Upper lobe of right lung (tissue), 1 donor: ENCODE data around the gene PUS3. TPM values are rescaled to one million over a fixed set of nuclear protein-coding genes. Genes with fewer than 3 reads are reported as not detected.
A peak's percentile ranks its signal among the peaks of the same experiment; 100 is the strongest.

Source experiments
- ATAC-seq: fragments of 200-7000 bp; cut with Tn5 transposase; one replicate; pipeline ENCODE4 v1.9.1; 2020; ENCODE audit warnings: mild to moderate bottlenecking, moderate library complexity
- DNase-seq: peaks from one replicate; pipeline ENCODE4 v3.0.0-alpha.2; 2020
- H3K27ac ChIP-seq: fragments of 200-600 bp; one replicate; pipeline ENCODE4 v1.8.0; 2022
- H3K27me3 ChIP-seq: fragments of 200-600 bp; one replicate; pipeline ENCODE4 v1.8.0; 2022; ENCODE audit warnings: mild to moderate bottlenecking
- H3K36me3 ChIP-seq: fragments of 200-600 bp; one replicate; pipeline ENCODE4 v1.8.0; 2022
- H3K4me1 ChIP-seq: fragments of 200-600 bp; one replicate; pipeline ENCODE4 v1.8.0; 2022
- H3K4me3 ChIP-seq: fragments of 200-600 bp; one replicate; pipeline ENCODE4 v1.8.0; 2022; ENCODE audit warnings: mild to moderate bottlenecking
- H3K9me3 ChIP-seq: fragments of 200-600 bp; one replicate; pipeline ENCODE4 v1.8.0; 2022
- CTCF ChIP-seq: fragments of 200-600 bp; IDR thresholded peaks from one replicate; pipeline ENCODE4 v1.8.0; 2022; ENCODE audit warnings: antibody characterized with exemption
- intact Hi-C: fragments of 100-400 bp; cut with DNase I; formaldehyde crosslinking; loops from one replicate; pipeline ENCODE4 v1.11.0; 2022
- long read RNA-seq: library from polyadenylated mRNA; unstranded; transcript quantifications from one replicate; pipeline ENCODE4 v2.0.0, GENCODE V29; 2021
- total RNA-seq: library from RNA; stranded (reverse); fragmentation: NEBNext Ultra II Directional; extraction: Animal tissue kit (Norgen Biotek cat#: 25700); gene quantifications from one replicate; pipeline ENCODE4 v1.2.1, GENCODE V29; 2021
- donor health status: DM: no; HTN: yes; CAD: no; lungs with severe emphysema.

PUS3 gene
- total RNA-seq: 11.1 TPM
- long read RNA-seq, partial matches to known transcripts: 2 of 9 reads
- long read RNA-seq, other reads (novel, unspliced or antisense): 4 of 9 reads

- TF ChIP-seq CTCF: no peak
- peak within 1 kb of the TSS; percentile 74 for H3K4me3 ChIP-seq
- peaks cover 22% of the 10 kb centered on the region for H3K4me1 ChIP-seq
- H3K36me3 ChIP-seq: peaks cover 23% of the 10 kb centered on the region
- H3K9me3 ChIP-seq: no peaks in the 10 kb centered on the region
- intact Hi-C loops: no loop called here
- peaks cover 30% of the 10 kb centered on the region for H3K27me3 ChIP-seq
- H3K27ac ChIP-seq: peak within 1 kb of the TSS; percentile 74
- DNase-seq (peak; percentile 96), ATAC-seq (peak; percentile 97)
Observed at GRCh38 chr11:125902927-125903710, at the start of gene PUS3. PUS3 (minus strand) TSS chr11:125903206; CDS start chr11:125896284, 6,922 bp downstream.

- no peaks in the 10 kb centered on the region for H3K27me3 ChIP-seq
- H3K4me1 ChIP-seq: peaks cover 9% of the 10 kb centered on the region
- ATAC-seq (no peak), DNase-seq (no peak)
- no peaks in the 10 kb centered on the region for H3K36me3 ChIP-seq
- H3K27ac ChIP-seq: no peak overlapping the region
- intact Hi-C loops: no loop called here
- no peaks in the 10 kb centered on the region for H3K9me3 ChIP-seq
- TF ChIP-seq CTCF: no peak
- no peak overlapping the region for H3K4me3 ChIP-seq
Observed at GRCh38 chr11:125952559-125952958, 49.6 kb upstream of the PUS3 start.

- intact Hi-C loops: no loop called here
- no peak overlapping the region for H3K4me3 ChIP-seq
- ATAC-seq: no peak
- TF ChIP-seq CTCF: no peak
- H3K4me1 ChIP-seq: peaks cover 9% of the 10 kb centered on the region
- no peak for DNase-seq
- no peaks in the 10 kb centered on the region for H3K9me3 ChIP-seq
- H3K27ac ChIP-seq: no peak overlapping the region
- H3K36me3 ChIP-seq: no peaks in the 10 kb centered on the region
- H3K27me3 ChIP-seq: no peaks in the 10 kb centered on the region
Observed at GRCh38 chr11:125951731-125952130, 48.7 kb upstream of the PUS3 start.

GRCh38 chr11:125950696-125951651, 48.0 kb upstream of the PUS3 start:
- TF ChIP-seq CTCF: no peak
- ATAC-seq (peak; percentile 3), DNase-seq (no peak)
- peaks cover 9% of the 10 kb centered on the region for H3K4me1 ChIP-seq
- H3K36me3 ChIP-seq: no peaks in the 10 kb centered on the region
- H3K4me3 ChIP-seq: no peak overlapping the region
- intact Hi-C loops: no loop called here
- no peak overlapping the region for H3K27ac ChIP-seq
- H3K27me3 ChIP-seq: peaks cover 2% of the 10 kb centered on the region
- no peaks in the 10 kb centered on the region for H3K9me3 ChIP-seq

GRCh38 chr11:125950178-125950490, 47.1 kb upstream of the PUS3 start:
- intact Hi-C loops: no loop called here
- DNase-seq (no peak), ATAC-seq (no peak)
- no peak for TF ChIP-seq CTCF
- H3K4me1 ChIP-seq: peaks cover 9% of the 10 kb centered on the region
- H3K27ac ChIP-seq: no peak overlapping the region
- H3K4me3 ChIP-seq: no peak overlapping the region
- no peaks in the 10 kb centered on the region for H3K36me3 ChIP-seq
- H3K9me3 ChIP-seq: no peaks in the 10 kb centered on the region
- H3K27me3 ChIP-seq: peaks cover 6% of the 10 kb centered on the region
